Measurements from ENCODE around the gene PTTG1.

Gene PTTG1

GRCh38 chr5:160455600-160455999 is 33.9 kb downstream of the PTTG1 start:
- DNase-seq: no peak

DNA sequence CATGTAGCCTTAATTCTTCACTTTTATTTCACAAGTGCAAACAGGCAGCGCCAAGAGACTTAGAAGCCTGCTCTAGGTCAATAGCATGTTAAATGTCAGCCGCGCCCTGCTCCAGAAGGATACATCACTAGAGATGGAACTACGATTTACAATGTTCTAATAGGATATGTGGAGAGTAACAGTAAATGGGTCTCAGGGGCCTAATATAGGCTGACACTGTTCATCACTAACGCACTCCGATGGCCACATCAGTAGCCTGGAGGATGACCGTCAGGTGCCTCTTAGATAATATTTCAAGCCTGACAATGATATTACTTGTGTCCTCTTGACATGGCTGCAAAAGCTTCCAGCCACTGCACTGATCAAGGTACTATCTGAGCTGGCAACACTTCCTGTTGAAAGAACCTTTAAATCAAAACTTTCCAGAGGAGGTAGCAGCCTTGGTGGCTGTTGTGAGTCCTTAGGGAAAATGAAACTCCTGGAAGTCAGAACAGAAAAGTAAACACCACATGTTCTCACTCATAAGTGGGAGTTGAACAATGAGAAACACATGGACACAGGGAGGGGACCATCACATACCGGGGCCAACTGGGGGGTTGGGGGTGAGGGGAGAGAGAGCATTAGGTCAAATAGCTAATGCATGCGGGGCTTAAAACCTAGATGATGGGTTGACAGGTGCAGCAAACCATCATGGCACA is 35.0 kb downstream of the PTTG1 start:
- DNase-seq: no peak

- no peak for DNase-seq
These were observed 35.6 kb downstream of the PTTG1 start for GRCh38 chr5:160457252-160457651.

- no peak for DNase-seq
These were observed 37.4 kb downstream of the PTTG1 start for GRCh38 chr5:160458806-160459800.

DNA sequence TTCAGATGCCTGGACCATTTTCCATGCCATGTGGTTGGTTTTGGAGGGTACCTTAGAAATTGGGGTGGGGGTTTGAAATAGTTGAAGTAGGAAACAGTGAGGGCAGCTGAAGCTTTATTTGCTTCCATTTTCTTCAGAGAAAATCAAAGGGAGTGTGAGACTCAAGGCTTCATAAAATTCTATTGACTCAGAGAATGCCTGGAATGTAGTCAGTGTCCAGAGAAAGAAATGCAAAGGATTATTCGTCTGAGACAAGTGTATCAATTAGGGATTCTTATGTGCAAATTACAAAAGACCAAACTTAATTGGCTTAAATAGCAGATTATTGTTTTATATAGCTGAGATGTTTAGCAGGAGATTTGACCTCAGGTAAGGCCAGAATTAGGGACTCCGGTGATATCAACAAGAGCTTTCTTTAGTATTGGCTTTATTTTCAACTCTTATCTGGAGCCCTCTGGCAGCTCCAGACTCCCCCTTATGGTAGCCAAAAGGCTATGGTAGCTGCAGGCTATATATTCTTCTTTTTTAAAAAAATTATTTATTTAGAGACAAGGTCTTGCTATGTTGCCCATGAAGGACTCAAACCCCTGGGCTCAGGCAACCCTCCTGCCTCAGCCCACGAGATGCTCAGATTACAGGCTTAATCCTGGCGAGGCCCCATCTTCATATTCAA is 38.9 kb downstream of the PTTG1 start:
- no peak for DNase-seq

DNA sequence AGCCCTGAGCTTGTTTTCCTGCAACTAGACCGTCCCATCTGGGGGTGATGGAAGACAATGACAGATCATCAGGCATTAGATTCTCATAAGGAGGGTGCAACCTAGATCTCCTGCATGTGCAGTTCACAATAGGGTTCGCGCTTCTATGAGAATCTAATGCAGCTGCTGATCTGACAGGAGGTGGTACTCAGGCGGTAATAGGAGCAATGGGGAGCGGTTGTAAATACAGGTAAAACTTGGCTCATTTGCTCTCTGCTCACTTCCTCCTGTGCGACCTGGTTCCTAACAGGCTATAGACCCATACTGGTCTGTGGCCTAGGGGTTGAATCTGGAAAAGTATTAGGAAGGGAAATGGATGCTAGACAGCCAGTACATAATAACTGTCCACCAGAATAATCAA is 39.7 kb downstream of the PTTG1 start:
- no peak for DNase-seq

DNA sequence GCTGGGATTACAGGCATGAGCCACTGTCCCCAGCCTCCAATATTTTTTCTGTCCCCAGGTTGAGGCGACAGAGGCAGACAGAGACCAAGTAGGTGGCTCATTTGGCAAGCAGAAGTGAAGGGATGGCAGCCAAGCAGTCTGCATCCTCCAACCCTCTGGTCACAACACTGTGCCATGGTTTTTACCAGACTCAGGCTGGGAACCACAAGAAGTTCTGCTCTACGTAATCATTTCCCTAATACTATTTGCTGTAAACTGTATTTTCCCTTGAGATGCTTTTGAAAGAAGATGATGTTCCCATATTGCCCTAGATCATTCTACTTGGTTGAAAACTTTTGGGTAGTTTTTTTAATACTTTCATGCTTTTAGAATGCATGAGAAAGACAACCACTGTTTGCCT is 40.5 kb downstream of the PTTG1 start:
- no peak for DNase-seq

DNA sequence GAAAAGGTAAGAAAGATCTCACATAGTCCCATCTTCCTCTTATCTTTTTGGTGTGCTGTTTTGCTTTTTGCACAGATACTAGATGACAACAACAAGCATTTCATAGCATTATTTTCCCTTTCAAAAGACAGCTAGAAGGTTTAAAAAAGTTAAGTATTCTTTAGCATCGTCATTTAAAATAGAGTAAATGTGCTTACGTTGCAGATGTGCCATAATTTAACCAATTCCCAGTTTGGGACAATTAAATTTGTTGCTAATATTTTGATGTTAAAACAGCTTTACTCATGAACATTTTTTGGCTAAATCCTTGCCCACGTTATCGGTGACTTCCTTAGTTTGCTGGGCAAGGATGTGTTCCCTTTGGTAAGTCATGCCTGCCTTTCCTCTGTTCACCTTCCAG is 41.6 kb downstream of the PTTG1 start:
- DNase-seq: no peak

DNA sequence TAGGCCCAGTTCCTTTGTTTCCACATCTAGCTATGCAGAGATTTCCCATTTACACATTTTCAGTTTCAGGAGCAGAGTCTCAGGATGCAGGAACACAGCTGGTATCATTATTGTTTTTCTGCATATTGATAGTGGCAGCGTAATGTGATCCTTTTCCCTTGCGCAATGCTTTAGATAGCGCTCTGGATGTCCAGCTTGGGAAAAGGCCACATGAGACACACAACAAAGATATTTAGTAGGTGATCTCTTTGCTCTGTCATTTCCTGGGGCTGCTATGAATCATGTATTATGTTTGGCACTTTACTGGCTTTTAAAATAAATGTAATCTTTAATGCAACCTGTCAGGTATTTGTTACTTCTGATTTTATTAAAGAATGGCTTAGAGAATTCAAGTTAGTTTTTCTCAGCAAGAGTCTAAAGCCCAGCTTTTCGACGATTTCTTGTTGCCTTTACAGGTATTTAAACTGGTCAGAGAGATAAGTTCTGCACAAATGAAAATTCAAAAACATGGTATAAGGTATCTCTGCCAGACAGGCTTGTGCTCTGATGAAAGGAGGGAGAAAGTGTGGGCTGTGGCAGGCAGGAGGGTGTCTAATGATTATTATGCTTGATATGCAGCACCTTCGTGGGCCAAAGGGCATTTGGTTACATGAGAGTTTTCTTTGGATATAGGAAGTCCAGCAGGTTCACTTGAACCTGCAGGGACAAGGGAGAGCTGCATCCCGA is 42.2 kb downstream of the PTTG1 start:
- peak; percentile 76 for DNase-seq

GRCh38 chr5:160464466-160464797 is 42.8 kb downstream of the PTTG1 start:
- no peak for DNase-seq

DNA sequence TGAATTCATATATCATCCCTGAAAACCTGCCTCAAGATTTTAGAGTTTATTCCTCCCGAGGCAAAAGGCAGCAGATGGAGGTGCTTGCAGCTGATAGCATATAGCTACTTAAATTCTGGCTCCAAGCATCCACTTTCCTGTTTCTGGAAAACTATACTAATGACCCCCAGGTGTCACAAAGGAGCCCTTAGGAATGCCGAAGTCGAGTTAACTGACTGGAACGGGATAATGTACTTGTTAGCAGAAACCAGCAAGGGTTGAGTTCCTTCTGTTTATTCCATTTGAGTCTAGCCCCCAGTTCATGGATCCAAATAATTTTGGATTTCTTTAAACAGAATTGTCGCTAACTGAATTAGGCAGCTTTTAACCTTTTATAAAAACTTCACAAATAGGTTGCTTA is 44.5 kb downstream of the PTTG1 start:
- DNase-seq: no peak

DNA sequence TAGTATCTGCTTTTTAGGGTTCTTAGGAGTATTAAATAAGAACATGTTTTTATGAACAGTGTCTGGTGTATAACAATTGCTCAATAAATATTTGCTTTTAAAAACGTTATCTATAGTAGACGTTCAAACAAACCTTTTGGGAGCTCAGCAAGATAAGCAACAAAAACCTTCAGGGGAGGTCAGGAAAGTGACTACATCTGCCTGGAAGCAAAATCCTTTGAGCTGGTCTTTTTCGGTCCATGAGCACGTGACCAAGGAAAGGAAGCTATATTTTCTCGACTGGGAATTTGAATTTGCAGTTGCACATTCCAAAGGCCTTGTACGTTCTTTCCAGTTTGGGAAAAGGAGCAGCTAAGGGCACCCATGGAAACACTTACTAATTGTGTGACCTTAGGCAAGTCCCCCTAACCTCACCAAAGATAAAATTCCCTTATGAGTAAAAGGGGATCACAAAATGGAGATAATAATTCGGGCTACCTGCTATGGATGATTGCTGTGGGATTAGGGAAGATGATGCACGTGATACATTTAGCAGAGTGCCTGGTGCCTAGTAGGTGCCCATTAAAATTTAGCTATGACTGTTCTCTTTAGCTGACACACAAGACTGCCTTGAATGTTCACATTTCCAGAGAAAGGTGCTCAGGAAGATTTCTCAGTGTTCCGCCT is 45.4 kb downstream of the PTTG1 start:
- DNase-seq: peak; percentile 27

- peak; percentile 87 for DNase-seq
These were observed 46.1 kb downstream of the PTTG1 start for GRCh38 chr5:160467555-160468362.

GRCh38 chr5:160468363-160468975 is 46.8 kb downstream of the PTTG1 start:
- DNase-seq: no peak

- DNase-seq: peak; percentile 20
These were observed 47.8 kb downstream of the PTTG1 start for GRCh38 chr5:160469156-160470144.

- DNase-seq: peak; percentile 20
These were observed 49.0 kb downstream of the PTTG1 start for GRCh38 chr5:160470437-160471361.

DNA sequence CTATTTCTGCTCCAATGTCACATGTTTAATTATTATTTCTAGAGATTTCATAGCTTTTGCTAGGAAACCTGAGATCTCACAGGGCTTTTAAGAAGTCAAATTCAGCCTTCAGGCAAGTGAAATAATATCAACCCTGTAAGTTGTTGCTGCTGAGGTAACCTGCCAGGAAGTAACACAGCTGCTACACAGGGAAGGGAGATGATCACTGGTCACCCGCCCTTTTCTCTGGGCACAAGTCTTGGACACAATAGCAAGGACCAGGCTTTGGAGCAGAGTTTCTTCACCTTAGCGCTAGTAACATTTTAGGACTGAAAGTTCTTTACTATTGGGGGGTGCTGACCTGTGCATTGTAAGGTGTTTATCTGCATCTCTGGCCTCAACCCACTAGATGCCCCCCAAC is 50.1 kb downstream of the PTTG1 start:
- DNase-seq: no peak

DNA sequence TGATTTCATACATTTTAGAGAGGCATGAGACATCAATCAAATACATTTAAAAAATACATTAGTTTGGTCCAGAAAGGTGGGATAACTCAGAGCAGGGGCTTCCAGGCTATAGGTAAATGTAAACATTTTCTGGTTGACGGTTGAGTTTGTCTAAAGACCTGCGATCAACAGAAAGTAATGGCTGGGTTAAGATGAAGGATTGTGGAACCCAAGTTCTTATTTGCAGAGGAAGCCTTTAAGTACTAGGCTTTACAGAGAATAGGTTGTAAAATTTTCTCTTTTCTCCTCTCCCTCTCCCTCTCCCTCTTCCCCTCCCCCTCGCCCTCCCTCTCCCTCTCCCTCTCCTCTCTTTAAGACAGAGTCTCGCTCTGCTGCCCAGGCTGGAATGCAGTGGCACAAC is 50.8 kb downstream of the PTTG1 start:
- no peak for DNase-seq

Measured in fibroblast of skin of abdomen (primary cell).